Liver (tissue), 9 donors: ENCODE measurements around the gene KCNJ3. TPM values are rescaled to one million over a fixed set of nuclear protein-coding genes. Genes with fewer than 3 reads are reported as not detected.

Experiments used
- DNase-seq: peaks from one replicate; pipeline ENCODE4 v3.0.0-alpha.2; 2017; ENCODE audit warnings: low spot score
- H3K27ac ChIP-seq, 2 donors: one replicate each; pipeline ENCODE4 v1.7.0; 2013; ENCODE audit warnings: inconsistent platforms in 2 of 2, low read length in 2 of 2, control low read depth in 1 of 2, low read depth in 1 of 2, mild to moderate bottlenecking in 1 of 2
- H3K27me3 ChIP-seq, 4 donors: one replicate each; pipeline versions ENCODE4 v1.6.1 to v1.7.0; 2013; ENCODE audit warnings: low read length in 3 of 4, inconsistent platforms in 1 of 4, mild to moderate bottlenecking in 1 of 4, moderate library complexity in 1 of 4; ENCODE audit not compliant: control insufficient read depth in 4 of 4, insufficient read depth in 4 of 4
- H3K36me3 ChIP-seq, 4 donors: one replicate each; pipeline versions ENCODE4 v1.6.1 to v1.7.0; 2013; ENCODE audit warnings: low read length in 3 of 4, mild to moderate bottlenecking in 3 of 4, low read depth in 1 of 4, moderate library complexity in 1 of 4; ENCODE audit not compliant: control insufficient read depth in 4 of 4, insufficient read depth in 3 of 4
- H3K4me1 ChIP-seq, 4 donors: one replicate each; pipeline versions ENCODE4 v1.6.1 to v1.7.0; 2013; ENCODE audit warnings: low read length in 3 of 4, mild to moderate bottlenecking in 3 of 4, moderate library complexity in 1 of 4; ENCODE audit not compliant: control insufficient read depth in 4 of 4, insufficient read depth in 4 of 4
- H3K4me3 ChIP-seq, 3 donors: one replicate each; pipeline versions ENCODE4 v1.6.1 to v1.7.0; 2013; ENCODE audit warnings: low read length in 3 of 3, control low read depth in 1 of 3, low read depth in 1 of 3, mild to moderate bottlenecking in 1 of 3
- H3K9ac ChIP-seq, 2 donors: one replicate each; pipeline ENCODE4 v1.7.0; 2013; ENCODE audit warnings: low read length in 2 of 2, mild to moderate bottlenecking in 2 of 2, moderate library complexity in 2 of 2, control low read depth in 1 of 2, low read depth in 1 of 2
- H3K9me3 ChIP-seq, 4 donors: one replicate each; pipeline versions ENCODE4 v1.6.1 to v1.7.0; 2013; ENCODE audit warnings: low read length in 3 of 4; ENCODE audit not compliant: control insufficient read depth in 4 of 4
- EGR1 ChIP-seq, 2 donors: IDR thresholded peaks; 2 replicates each; pipeline ENCODE4 v1.6.1; 2016 to 2018; ENCODE audit warnings: antibody characterized with exemption in 2 of 2, low read depth in 2 of 2
- FOXA1 ChIP-seq: IDR thresholded peaks from 2 replicates; pipeline ENCODE4 v1.6.1; 2016; ENCODE audit warnings: antibody characterized with exemption
- GABPA ChIP-seq, 2 donors: IDR thresholded peaks in 1 of 2; conservative IDR thresholded peaks in 1 of 2; 2 replicates each; pipeline ENCODE4 v1.6.1; 2016; ENCODE audit warnings: antibody characterized with exemption in 2 of 2, mild to moderate bottlenecking in 1 of 2, moderate library complexity in 1 of 2
- HNF4A ChIP-seq, 2 donors: conservative IDR thresholded peaks; 2 replicates each; pipeline ENCODE4 v1.6.1; 2016; ENCODE audit warnings: antibody characterized with exemption in 2 of 2, mild to moderate bottlenecking in 2 of 2
- HNF4G ChIP-seq: IDR thresholded peaks from 2 replicates; pipeline ENCODE4 v1.6.1; 2016; ENCODE audit warnings: antibody characterized with exemption
- JUND ChIP-seq, 2 donors: IDR thresholded peaks; 2 replicates each; pipeline ENCODE4 v1.6.1; 2016; ENCODE audit warnings: antibody characterized with exemption in 2 of 2
- NR2F2 ChIP-seq: IDR thresholded peaks from 2 replicates; pipeline ENCODE4 v1.6.1; 2016; ENCODE audit warnings: antibody characterized with exemption
- RAD21 ChIP-seq, 2 donors: IDR thresholded peaks; 2 replicates each; pipeline ENCODE4 v1.6.1; 2016; ENCODE audit warnings: antibody characterized with exemption in 2 of 2, mild to moderate bottlenecking in 2 of 2
- RXRA ChIP-seq, 2 donors: IDR thresholded peaks; 2 replicates each; pipeline ENCODE4 v1.6.1; 2017 to 2018; ENCODE audit warnings: antibody characterized with exemption in 2 of 2, mild to moderate bottlenecking in 1 of 2
- SP1 ChIP-seq: IDR thresholded peaks from 2 replicates; pipeline ENCODE4 v1.6.1; 2018; ENCODE audit warnings: antibody characterized with exemption, mild to moderate bottlenecking
- TAF1 ChIP-seq: conservative IDR thresholded peaks from 2 replicates; pipeline ENCODE4 v1.6.1; 2016; ENCODE audit warnings: antibody characterized with exemption, mild to moderate bottlenecking
- YY1 ChIP-seq: IDR thresholded peaks from 2 replicates; pipeline ENCODE4 v1.6.1; 2016; ENCODE audit warnings: antibody characterized with exemption, mild to moderate bottlenecking
- WGBS: extraction: QIAGEN DNeasy Blood & Tissue Kit; methylation state at CpG from one replicate; pipeline ENCODE4 v1.1.7; 2013; 5-methylcytosine and 5-hydroxymethylcytosine counted together
- polyA plus RNA-seq, 2 donors: library from polyadenylated mRNA; stranded (reverse) in 1 of 2; unstranded in 1 of 2; fragments of 200-250 nt in 1 of 2; fragments of >200 nt in 1 of 2; fragmentation: Nextera tagmentation in 1 of 2; extraction: Ambion mirVana in 1 of 2; gene quantifications; one replicate each; pipeline versions ENCODE4 v1.2.1 to v1.2.3, GENCODE V29; 2013 to 2015
- total RNA-seq, 2 donors: library from RNA; depleted of rRNA; stranded (reverse); fragments of >200 nt; gene quantifications; one replicate each; pipeline ENCODE4 v1.2.3, GENCODE V29; 2014
- TF ChIP-seq, protein P1 (sequence below): IDR thresholded peaks from 2 replicates; pipeline ENCODE4 v1.6.1; 2016; ENCODE audit warnings: antibody characterized with exemption
- TF ChIP-seq, protein P2 (sequence below): IDR thresholded peaks from 2 replicates; pipeline ENCODE4 v1.6.1; 2016; ENCODE audit warnings: antibody characterized with exemption
- TF ChIP-seq, protein P3 (sequence below): fragments of 150-350 bp; IDR thresholded peaks from 2 replicates; pipeline ENCODE4 v1.5.1; 2017; ENCODE audit warnings: improper control_type of control experiment, low read depth, low read length; ENCODE audit not compliant: missing input control
- TF ChIP-seq, protein P4 (sequence below): IDR thresholded peaks from 2 replicates; pipeline ENCODE4 v1.6.1; 2016; ENCODE audit warnings: antibody characterized with exemption
- donor health status: healthy.
- donor health status: healthy.
- donor health status: healthy.
- donor health status: healthy.
- donor health status: healthy.

The KCNJ3 gene
- total and polyA plus RNA-seq, 4 donors: 0.23 to 1.3 (median 0.43) TPM

- TF ChIP-seq, protein P1, sequence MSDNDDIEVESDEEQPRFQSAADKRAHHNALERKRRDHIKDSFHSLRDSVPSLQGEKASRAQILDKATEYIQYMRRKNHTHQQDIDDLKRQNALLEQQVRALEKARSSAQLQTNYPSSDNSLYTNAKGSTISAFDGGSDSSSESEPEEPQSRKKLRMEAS: no peak
- TF ChIP-seq RXRA (IDR thresholded peaks at IDR 0.05) (no peak), HNF4G (no peak), GABPA (IDR thresholded peaks at IDR 0.05 in 1 of 2, conservative IDR thresholded peaks at IDR 0.05 in 1 of 2) (no peak), JUND (IDR thresholded peaks at IDR 0.05) (no peak), YY1 (no peak), NR2F2 (no peak), SP1 (no peak), EGR1 (IDR thresholded peaks at IDR 0.05; ENCODE audit: low read depth in 2 of 2) (no peak), HNF4A (conservative IDR thresholded peaks at IDR 0.05) (no peak)
- TF ChIP-seq, protein P2, sequence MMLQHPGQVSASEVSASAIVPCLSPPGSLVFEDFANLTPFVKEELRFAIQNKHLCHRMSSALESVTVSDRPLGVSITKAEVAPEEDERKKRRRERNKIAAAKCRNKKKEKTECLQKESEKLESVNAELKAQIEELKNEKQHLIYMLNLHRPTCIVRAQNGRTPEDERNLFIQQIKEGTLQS: no peak
Observed at GRCh38 chr2:154804451-154804850, 106.0 kb downstream of the KCNJ3 start (continued).

- Histone ChIP-seq H3K4me3 (no peak overlapping the region), H3K36me3 (no peaks in the 10 kb centered on the region), H3K9ac (no peak overlapping the region), H3K9me3 (no peaks in the 10 kb centered on the region), H3K4me1 (peaks cover 0 to 7% (median 0%) of the 10 kb centered on the region in 4 donors), H3K27me3 (no peaks in the 10 kb centered on the region), H3K27ac (no peak overlapping the region)
- no peak for DNase-seq
- 85% methylated on average over 1 of the region's 1 CpG for WGBS
- TF ChIP-seq GABPA (IDR thresholded peaks at IDR 0.05 in 1 of 2, conservative IDR thresholded peaks at IDR 0.05 in 1 of 2): no peak
- TF ChIP-seq, protein P3, sequence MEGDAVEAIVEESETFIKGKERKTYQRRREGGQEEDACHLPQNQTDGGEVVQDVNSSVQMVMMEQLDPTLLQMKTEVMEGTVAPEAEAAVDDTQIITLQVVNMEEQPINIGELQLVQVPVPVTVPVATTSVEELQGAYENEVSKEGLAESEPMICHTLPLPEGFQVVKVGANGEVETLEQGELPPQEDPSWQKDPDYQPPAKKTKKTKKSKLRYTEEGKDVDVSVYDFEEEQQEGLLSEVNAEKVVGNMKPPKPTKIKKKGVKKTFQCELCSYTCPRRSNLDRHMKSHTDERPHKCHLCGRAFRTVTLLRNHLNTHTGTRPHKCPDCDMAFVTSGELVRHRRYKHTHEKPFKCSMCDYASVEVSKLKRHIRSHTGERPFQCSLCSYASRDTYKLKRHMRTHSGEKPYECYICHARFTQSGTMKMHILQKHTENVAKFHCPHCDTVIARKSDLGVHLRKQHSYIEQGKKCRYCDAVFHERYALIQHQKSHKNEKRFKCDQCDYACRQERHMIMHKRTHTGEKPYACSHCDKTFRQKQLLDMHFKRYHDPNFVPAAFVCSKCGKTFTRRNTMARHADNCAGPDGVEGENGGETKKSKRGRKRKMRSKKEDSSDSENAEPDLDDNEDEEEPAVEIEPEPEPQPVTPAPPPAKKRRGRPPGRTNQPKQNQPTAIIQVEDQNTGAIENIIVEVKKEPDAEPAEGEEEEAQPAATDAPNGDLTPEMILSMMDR: no peak
- TF ChIP-seq RAD21 (IDR thresholded peaks at IDR 0.05): no peak
- TF ChIP-seq, protein P4, sequence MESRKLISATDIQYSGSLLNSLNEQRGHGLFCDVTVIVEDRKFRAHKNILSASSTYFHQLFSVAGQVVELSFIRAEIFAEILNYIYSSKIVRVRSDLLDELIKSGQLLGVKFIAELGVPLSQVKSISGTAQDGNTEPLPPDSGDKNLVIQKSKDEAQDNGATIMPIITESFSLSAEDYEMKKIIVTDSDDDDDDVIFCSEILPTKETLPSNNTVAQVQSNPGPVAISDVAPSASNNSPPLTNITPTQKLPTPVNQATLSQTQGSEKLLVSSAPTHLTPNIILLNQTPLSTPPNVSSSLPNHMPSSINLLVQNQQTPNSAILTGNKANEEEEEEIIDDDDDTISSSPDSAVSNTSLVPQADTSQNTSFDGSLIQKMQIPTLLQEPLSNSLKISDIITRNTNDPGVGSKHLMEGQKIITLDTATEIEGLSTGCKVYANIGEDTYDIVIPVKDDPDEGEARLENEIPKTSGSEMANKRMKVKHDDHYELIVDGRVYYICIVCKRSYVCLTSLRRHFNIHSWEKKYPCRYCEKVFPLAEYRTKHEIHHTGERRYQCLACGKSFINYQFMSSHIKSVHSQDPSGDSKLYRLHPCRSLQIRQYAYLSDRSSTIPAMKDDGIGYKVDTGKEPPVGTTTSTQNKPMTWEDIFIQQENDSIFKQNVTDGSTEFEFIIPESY: no peak
- no peak for TF ChIP-seq TAF1
- no peak for TF ChIP-seq HNF4G
- TF ChIP-seq HNF4A (conservative IDR thresholded peaks at IDR 0.05): no peak
- no peak for TF ChIP-seq NR2F2
- TF ChIP-seq, protein P2: no peak
- no peak for TF ChIP-seq RXRA (IDR thresholded peaks at IDR 0.05)
- TF ChIP-seq JUND (IDR thresholded peaks at IDR 0.05): no peak
- TF ChIP-seq FOXA1: no peak
Observed at GRCh38 chr2:154813636-154814035, 115.1 kb downstream of the KCNJ3 start.

DNA sequence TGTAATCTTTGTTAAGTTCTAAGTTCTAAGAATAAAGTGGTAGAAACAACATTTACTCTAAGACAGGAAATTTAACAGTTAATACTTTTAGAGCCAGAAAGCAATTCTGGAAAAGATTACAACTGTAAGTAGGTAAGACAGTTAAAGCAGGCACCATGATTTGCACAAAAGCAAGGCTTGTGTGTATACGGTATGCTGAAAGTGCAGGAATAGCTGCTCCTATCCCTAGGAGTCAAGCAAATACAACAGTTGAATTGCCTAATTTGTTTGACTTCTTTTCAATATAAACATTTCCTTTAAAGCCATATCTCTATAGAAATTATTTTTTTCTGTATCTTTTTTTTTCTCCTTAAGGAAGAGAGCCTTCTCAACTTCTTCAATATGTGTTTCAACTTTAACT, 116.4 kb downstream of the KCNJ3 start:
- no peaks in the 10 kb centered on the region for H3K27me3 ChIP-seq
- 30% methylated on average over 1 of the region's 1 CpG for WGBS

More for the DNA sequence above, 116.4 kb downstream of the KCNJ3 start:
- Histone ChIP-seq H3K9me3 (no peaks in the 10 kb centered on the region), H3K4me3 (no peak overlapping the region), H3K4me1 (peaks cover 0 to 7% (median 0%) of the 10 kb centered on the region in 4 donors), H3K36me3 (no peaks in the 10 kb centered on the region), H3K27ac (no peak overlapping the region), H3K9ac (no peak overlapping the region)
- TF ChIP-seq HNF4A (conservative IDR thresholded peaks at IDR 0.05): no peak
- no peak for TF ChIP-seq NR2F2
- TF ChIP-seq TAF1: no peak
- no peak for TF ChIP-seq GABPA (IDR thresholded peaks at IDR 0.05 in 1 of 2, conservative IDR thresholded peaks at IDR 0.05 in 1 of 2)
- TF ChIP-seq, protein P4: no peak
- TF ChIP-seq FOXA1: no peak
- no peak for TF ChIP-seq YY1
- TF ChIP-seq EGR1 (IDR thresholded peaks at IDR 0.05; ENCODE audit: low read depth in 2 of 2): no peak
- TF ChIP-seq HNF4G: no peak
- TF ChIP-seq, protein P1: no peak
- no peak for TF ChIP-seq SP1
- TF ChIP-seq RAD21 (IDR thresholded peaks at IDR 0.05): no peak
- no peak for TF ChIP-seq RXRA (IDR thresholded peaks at IDR 0.05)
- no peak for DNase-seq
